OCI-LY7 (cell line): ENCODE data around the gene PRPS1L1.

Source experiments
- EZH2phosphoT487 ChIP-seq: fragments of 200-600 bp; sonication (generic); IDR thresholded peaks from 2 replicates; pipeline ENCODE4 v1.6.1; 2018; ENCODE audit warnings: low read depth, borderline replicate concordance, mild to moderate bottlenecking, mixed run types, antibody characterized with exemption, low read length, moderate library complexity, mixed read lengths
- TF ChIP-seq, protein P1 (sequence below): fragments of 200-600 bp; sonication (generic); conservative IDR thresholded peaks from 2 replicates; pipeline ENCODE4 v1.5.1; 2014; ENCODE audit warnings: mild to moderate bottlenecking, antibody characterized with exemption, low read length, moderate library complexity, mixed read lengths

DNA sequence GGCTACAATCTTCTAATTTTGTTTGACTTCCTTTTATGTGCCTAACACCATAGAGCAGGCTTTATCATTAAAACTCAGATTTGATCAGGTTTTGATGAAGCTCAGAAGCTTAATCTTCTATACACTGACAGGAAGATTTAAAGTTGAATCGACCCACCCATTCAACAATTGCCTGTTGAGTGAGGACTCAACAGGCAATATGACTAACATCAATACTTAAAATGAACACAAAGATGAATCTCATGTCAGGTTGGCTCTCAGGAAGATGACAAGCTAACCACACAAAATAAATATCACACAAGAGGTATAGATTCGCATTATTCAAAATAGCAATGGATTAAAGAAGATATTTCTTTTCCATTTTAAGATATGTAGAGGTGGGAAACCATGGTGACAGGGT, 50.7 kb downstream of the PRPS1L1 start:
- TF ChIP-seq, protein P1, sequence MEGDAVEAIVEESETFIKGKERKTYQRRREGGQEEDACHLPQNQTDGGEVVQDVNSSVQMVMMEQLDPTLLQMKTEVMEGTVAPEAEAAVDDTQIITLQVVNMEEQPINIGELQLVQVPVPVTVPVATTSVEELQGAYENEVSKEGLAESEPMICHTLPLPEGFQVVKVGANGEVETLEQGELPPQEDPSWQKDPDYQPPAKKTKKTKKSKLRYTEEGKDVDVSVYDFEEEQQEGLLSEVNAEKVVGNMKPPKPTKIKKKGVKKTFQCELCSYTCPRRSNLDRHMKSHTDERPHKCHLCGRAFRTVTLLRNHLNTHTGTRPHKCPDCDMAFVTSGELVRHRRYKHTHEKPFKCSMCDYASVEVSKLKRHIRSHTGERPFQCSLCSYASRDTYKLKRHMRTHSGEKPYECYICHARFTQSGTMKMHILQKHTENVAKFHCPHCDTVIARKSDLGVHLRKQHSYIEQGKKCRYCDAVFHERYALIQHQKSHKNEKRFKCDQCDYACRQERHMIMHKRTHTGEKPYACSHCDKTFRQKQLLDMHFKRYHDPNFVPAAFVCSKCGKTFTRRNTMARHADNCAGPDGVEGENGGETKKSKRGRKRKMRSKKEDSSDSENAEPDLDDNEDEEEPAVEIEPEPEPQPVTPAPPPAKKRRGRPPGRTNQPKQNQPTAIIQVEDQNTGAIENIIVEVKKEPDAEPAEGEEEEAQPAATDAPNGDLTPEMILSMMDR: no peak
- no peak for TF ChIP-seq EZH2phosphoT487
